VCaP (cell line): ENCODE data around the gene HELZ2.

Source experiments
- H3K27ac ChIP-seq: fragments of 450-650 bp; 2 replicates; pipeline ENCODE4 v1.5.1; 2017
- TF ChIP-seq, protein P1 (sequence below): fragments of 450-650 bp; conservative IDR thresholded peaks from 2 replicates; pipeline ENCODE4 v1.5.1; 2017; ENCODE audit warnings: mild to moderate bottlenecking, moderate library complexity

HELZ2 gene

DNA sequence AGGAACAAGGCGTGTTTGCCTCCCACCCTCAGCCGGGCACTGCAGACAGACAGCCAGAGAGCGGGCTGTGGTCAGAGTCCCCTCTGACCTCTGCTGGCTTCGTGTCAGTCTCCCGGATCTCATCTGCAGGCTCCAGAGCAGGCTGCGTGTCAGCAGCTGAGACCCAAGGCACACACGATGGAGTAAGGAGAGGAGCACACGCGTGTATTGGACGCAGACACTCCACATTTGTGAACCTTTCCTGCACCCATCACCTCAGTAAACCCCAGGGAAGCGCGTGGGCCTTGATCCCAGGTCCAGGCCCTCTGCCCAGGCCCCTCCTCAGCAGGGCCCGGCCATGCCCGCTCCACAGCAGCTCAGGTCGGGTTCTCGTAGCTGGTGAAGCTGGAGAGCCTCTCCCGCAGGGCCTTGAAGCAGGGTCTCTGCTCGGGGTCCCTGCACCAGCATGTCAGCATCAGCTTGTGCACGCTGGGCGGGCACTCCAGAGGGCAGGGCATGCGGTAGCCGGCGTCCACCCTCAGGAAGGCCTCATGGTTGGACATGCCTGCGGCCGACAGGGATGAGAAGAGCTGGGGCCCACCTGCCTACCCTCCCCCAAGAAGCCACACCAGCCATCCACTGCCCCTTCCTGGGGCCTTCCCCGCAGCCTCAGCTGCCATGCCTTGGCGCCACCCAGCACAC, 44.7 kb downstream of the HELZ2 start:
- H3K27ac ChIP-seq: no peak overlapping the region
- TF ChIP-seq, protein P1, sequence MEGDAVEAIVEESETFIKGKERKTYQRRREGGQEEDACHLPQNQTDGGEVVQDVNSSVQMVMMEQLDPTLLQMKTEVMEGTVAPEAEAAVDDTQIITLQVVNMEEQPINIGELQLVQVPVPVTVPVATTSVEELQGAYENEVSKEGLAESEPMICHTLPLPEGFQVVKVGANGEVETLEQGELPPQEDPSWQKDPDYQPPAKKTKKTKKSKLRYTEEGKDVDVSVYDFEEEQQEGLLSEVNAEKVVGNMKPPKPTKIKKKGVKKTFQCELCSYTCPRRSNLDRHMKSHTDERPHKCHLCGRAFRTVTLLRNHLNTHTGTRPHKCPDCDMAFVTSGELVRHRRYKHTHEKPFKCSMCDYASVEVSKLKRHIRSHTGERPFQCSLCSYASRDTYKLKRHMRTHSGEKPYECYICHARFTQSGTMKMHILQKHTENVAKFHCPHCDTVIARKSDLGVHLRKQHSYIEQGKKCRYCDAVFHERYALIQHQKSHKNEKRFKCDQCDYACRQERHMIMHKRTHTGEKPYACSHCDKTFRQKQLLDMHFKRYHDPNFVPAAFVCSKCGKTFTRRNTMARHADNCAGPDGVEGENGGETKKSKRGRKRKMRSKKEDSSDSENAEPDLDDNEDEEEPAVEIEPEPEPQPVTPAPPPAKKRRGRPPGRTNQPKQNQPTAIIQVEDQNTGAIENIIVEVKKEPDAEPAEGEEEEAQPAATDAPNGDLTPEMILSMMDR: no peak

DNA sequence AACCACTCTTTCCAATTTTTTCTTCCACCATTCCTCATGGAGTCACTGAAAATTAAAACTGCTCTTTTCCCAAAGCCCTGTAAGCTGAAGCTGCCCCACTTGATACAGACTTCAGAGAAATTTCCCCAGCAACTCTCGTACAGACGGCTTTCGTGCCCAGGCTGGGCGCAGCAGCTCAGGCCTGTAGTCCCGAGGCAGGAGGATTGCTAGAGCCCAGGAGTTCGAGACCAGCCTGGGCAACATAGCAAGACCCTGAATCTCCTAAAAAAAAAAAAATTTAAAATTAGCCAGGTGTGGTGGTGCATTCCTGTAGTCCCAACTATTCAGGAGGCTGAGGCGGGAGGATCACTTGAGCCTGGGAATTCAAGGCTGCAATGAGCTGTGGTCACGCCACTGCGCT, 46.9 kb downstream of the HELZ2 start:
- no peak overlapping the region for H3K27ac ChIP-seq
- TF ChIP-seq, protein P1: no peak

- TF ChIP-seq, protein P1: no peak
Measured at GRCh38 chr20:63525971-63526370, 48.1 kb downstream of the HELZ2 start.

GRCh38 chr20:63525185-63525584, 48.9 kb downstream of the HELZ2 start:
- TF ChIP-seq, protein P1: no peak
- no peak overlapping the region for H3K27ac ChIP-seq

More at GRCh38 chr20:63525971-63526370, 48.1 kb downstream of the HELZ2 start:
- H3K27ac ChIP-seq: no peak overlapping the region
